H9 (cell line): ENCODE measurements around the gene SCNN1B. TPM values are rescaled to one million over a fixed set of nuclear protein-coding genes. Genes with fewer than 3 reads are reported as not detected.
A peak's percentile ranks its signal among the peaks of the same experiment; 100 is the strongest.

Experiments
- DNase-seq: peaks from one replicate; pipeline ENCODE4 v3.0.0-alpha.2; 2017
- H2AFZ ChIP-seq: one replicate; pipeline ENCODE4 v1.6.1; 2013; ENCODE audit warnings: mild to moderate bottlenecking, low read length, control low read depth, moderate library complexity
- H2AK5ac ChIP-seq: 2 replicates; pipeline ENCODE4 v1.6.1; 2013; ENCODE audit warnings: low read length, control low read depth, mixed read lengths; ENCODE audit not compliant: insufficient read length
- H2BK120ac ChIP-seq: one replicate; pipeline ENCODE4 v1.6.1; 2013; ENCODE audit warnings: low read depth, mild to moderate bottlenecking, low read length, control low read depth, inconsistent platforms; ENCODE audit not compliant: poor library complexity, severe bottlenecking
- H2BK12ac ChIP-seq: 2 replicates; pipeline ENCODE4 v1.6.1; 2013; ENCODE audit warnings: low read length, control low read depth, mixed read lengths, low read depth; ENCODE audit not compliant: insufficient read length
- H2BK15ac ChIP-seq: 2 replicates; pipeline ENCODE4 v1.6.1; 2013; ENCODE audit warnings: low read depth, low read length, control low read depth
- H2BK20ac ChIP-seq: one replicate; pipeline ENCODE4 v1.6.1; 2013; ENCODE audit warnings: low read depth, mild to moderate bottlenecking, low read length, control low read depth, inconsistent platforms; ENCODE audit not compliant: poor library complexity, severe bottlenecking
- H2BK5ac ChIP-seq: 2 replicates; pipeline ENCODE4 v1.6.1; 2013; ENCODE audit warnings: low read length, control low read depth, mixed read lengths; ENCODE audit not compliant: insufficient read length
- H3K14ac ChIP-seq: 2 replicates; pipeline ENCODE4 v1.6.1; 2013; ENCODE audit warnings: low read length, control low read depth; ENCODE audit not compliant: insufficient read depth
- H3K18ac ChIP-seq: 2 replicates; pipeline ENCODE4 v1.6.1; 2013; ENCODE audit warnings: low read depth, mild to moderate bottlenecking, mixed read lengths, low read length, control low read depth; ENCODE audit not compliant: insufficient read length
- H3K23ac ChIP-seq: 2 replicates; pipeline ENCODE4 v1.6.1; 2013; ENCODE audit warnings: low read length, control low read depth, mixed read lengths, low read depth; ENCODE audit not compliant: insufficient read length
- H3K23me2 ChIP-seq: 2 replicates; pipeline ENCODE4 v1.6.1; 2013; ENCODE audit warnings: low read depth, mild to moderate bottlenecking, mixed read lengths, low read length, control low read depth; ENCODE audit not compliant: insufficient read length, poor library complexity, severe bottlenecking
- H3K27ac ChIP-seq: 2 replicates; pipeline ENCODE4 v1.5.1; 2013; ENCODE audit warnings: low read length, control low read depth, mixed read lengths, low read depth; ENCODE audit not compliant: insufficient read length
- H3K27me3 ChIP-seq: 2 replicates; pipeline ENCODE4 v1.6.1; 2013; ENCODE audit warnings: low read length, control low read depth, inconsistent platforms; ENCODE audit not compliant: insufficient read depth
- H3K4ac ChIP-seq: 2 replicates; pipeline ENCODE4 v1.6.1; 2013; ENCODE audit warnings: low read depth, mild to moderate bottlenecking, control low read depth, inconsistent platforms, low read length, moderate library complexity
- H3K4me1 ChIP-seq: 2 replicates; pipeline ENCODE4 v1.6.1; 2013; ENCODE audit warnings: low read length, control low read depth, inconsistent platforms; ENCODE audit not compliant: insufficient read depth
- H3K4me2 ChIP-seq: 2 replicates; pipeline ENCODE4 v1.6.1; 2013; ENCODE audit warnings: low read length, control low read depth, mixed read lengths; ENCODE audit not compliant: insufficient read length, insufficient read depth
- H3K56ac ChIP-seq: 2 replicates; pipeline ENCODE4 v1.6.1; 2013; ENCODE audit warnings: low read depth, mild to moderate bottlenecking, mixed read lengths, low read length, control low read depth; ENCODE audit not compliant: insufficient read length
- H3K79me1 ChIP-seq: 2 replicates; pipeline ENCODE4 v1.6.1; 2013; ENCODE audit warnings: low read depth, mild to moderate bottlenecking, moderate library complexity, low read length, control low read depth, inconsistent platforms; ENCODE audit not compliant: insufficient read depth, poor library complexity, severe bottlenecking
- H3K79me2 ChIP-seq: 2 replicates; pipeline ENCODE4 v1.6.1; 2013; ENCODE audit warnings: low read length, control low read depth, inconsistent platforms; ENCODE audit not compliant: insufficient read depth
- H3K9ac ChIP-seq: 2 replicates; pipeline ENCODE4 v1.6.1; 2013; ENCODE audit warnings: low read length, control low read depth, mixed read lengths; ENCODE audit not compliant: insufficient read length; ENCODE audit errors: extremely low read depth
- H3K9me3 ChIP-seq: one replicate; pipeline ENCODE4 v1.6.1; 2013; ENCODE audit warnings: low read depth, low read length, inconsistent platforms; ENCODE audit not compliant: control insufficient read depth
- H3T11ph ChIP-seq: one replicate; pipeline ENCODE4 v1.6.1; 2013; ENCODE audit warnings: mild to moderate bottlenecking, low read length, control low read depth, inconsistent platforms
- H4K20me1 ChIP-seq: one replicate; pipeline ENCODE4 v1.6.1; 2013; ENCODE audit not compliant: control insufficient read depth, insufficient read length, insufficient read depth
- H4K5ac ChIP-seq: 2 replicates; pipeline ENCODE4 v1.6.1; 2013; ENCODE audit warnings: low read depth, mild to moderate bottlenecking, mixed read lengths, low read length, control low read depth; ENCODE audit not compliant: insufficient read length
- H4K8ac ChIP-seq: replicated peaks from 2 replicates; pipeline ENCODE4 v1.6.1; 2013; ENCODE audit warnings: low read length, control low read depth, mixed read lengths, low read depth; ENCODE audit not compliant: insufficient read length
- H4K91ac ChIP-seq: 2 replicates; pipeline ENCODE4 v1.6.1; 2013; ENCODE audit warnings: low read depth, mild to moderate bottlenecking, moderate library complexity, mixed read lengths, low read length, control low read depth; ENCODE audit not compliant: insufficient read length
- H3K27ac Mint-ChIP-seq, 3 experiments: 2 replicates in 2 of 3; 3 replicates in 1 of 3; pipeline ENCODE4 v1.8.0; 2020 to 2021; ENCODE audit warnings: mixed read lengths in 3 of 3, mild to moderate bottlenecking in 1 of 3, moderate library complexity in 1 of 3
- H3K27me3 Mint-ChIP-seq: 2 replicates; pipeline ENCODE4 v1.8.0; 2021; ENCODE audit warnings: low read depth, mild to moderate bottlenecking, moderate library complexity, mixed read lengths
- H3K36me3 Mint-ChIP-seq, 3 experiments: 2 replicates in 2 of 3; 3 replicates in 1 of 3; pipeline ENCODE4 v1.8.0; 2020 to 2021; ENCODE audit warnings: low read depth in 3 of 3, mixed read lengths in 3 of 3; ENCODE audit not compliant: insufficient read depth in 1 of 3
- H3K4me1 Mint-ChIP-seq, 2 experiments: 2 replicates each; pipeline ENCODE4 v1.8.0; 2020; ENCODE audit warnings: mixed read lengths in 2 of 2
- H3K4me3 Mint-ChIP-seq, 2 experiments: 2 replicates in 1 of 2; 3 replicates in 1 of 2; pipeline ENCODE4 v1.8.0; 2020 to 2021; ENCODE audit warnings: mild to moderate bottlenecking in 2 of 2, mixed read lengths in 2 of 2, moderate library complexity in 1 of 2
- H3K9me3 Mint-ChIP-seq, 2 experiments: 2 replicates in 1 of 2; 3 replicates in 1 of 2; pipeline ENCODE4 v1.8.0; 2020; ENCODE audit warnings: mild to moderate bottlenecking in 2 of 2, mixed read lengths in 2 of 2, moderate library complexity in 1 of 2
- WGBS: extraction: QIAGEN DNeasy Blood & Tissue Kit; methylation state at CpG from one replicate; pipeline ENCODE4 v1.1.7; 2013; ENCODE audit warnings: missing lambda C conversion rate, low lambda C conversion rate, mixed read lengths; ENCODE audit not compliant: insufficient read length; ENCODE audit errors: extremely low coverage; 5-methylcytosine and 5-hydroxymethylcytosine counted together
- total RNA-seq: library from RNA; stranded (reverse); gene quantifications from 2 replicates; pipeline ENCODE4 v1.2.1, GENCODE V29; 2021
- TF ChIP-seq, protein P1 (sequence below): fragments of 200-600 bp; sonication (generic); conservative IDR thresholded peaks from 3 replicates; pipeline ENCODE4 v1.8.0; 2021; ENCODE audit warnings: antibody characterized with exemption, mild to moderate bottlenecking

Gene SCNN1B
- total RNA-seq, 1 experiment from 2014 or later: 0.11 TPM

DNA sequence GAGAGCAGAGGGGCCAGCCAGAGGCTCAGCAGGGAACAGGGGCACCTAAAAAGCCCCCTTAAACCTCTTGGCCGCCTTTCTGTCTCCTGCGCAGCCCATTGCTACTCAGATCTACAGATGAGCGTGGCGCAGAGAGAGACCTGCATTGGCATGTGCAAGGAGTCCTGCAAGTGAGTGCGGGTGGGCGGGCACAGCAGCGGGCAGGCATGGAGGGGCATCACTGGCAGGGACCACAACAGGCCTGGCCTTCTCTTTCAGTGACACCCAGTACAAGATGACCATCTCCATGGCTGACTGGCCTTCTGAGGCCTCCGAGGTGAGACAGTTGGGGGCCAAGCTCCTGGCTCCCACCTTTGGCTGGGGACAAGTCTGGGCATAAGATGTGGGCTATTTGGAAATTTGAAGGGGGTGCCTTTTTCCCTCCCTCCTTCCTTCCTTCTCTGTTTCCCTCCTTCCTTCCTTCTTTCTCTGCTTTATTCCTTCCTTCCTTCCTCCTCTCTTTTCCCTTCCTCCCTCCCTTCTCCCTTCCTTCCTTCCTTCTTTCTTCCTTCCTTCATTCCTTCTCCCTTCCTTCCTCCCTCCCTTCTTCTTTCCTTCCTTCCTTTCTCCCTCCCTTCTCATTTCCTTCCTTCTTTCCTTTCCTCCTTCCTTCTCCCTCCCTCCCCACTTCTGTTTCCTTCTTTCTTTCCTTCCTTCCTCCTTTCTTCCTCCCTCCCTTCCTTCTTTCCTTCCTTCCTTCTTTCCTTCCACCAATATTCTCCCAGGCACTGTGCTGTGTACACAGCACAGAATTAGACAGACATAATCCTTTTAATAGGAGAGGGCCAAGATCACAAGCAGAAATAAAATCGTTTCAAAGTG lies 75.2 kb downstream of the SCNN1B start:
- H2BK5ac ChIP-seq: no peak overlapping the region
- H4K20me1 ChIP-seq: no peaks in the 10 kb centered on the region
- H2AK5ac ChIP-seq: no peak overlapping the region
- no peak for DNase-seq
- no peak overlapping the region for H4K5ac ChIP-seq
- Mint-ChIP-seq H3K9me3 (no peaks in the 10 kb centered on the region), H3K27ac (peak overlapping the region in 1 of 3 experiments; percentile 42; a peak in 1 of 7 replicates), H3K36me3 (no peaks in the 10 kb centered on the region; a peak in 1 of 7 replicates), H3K27me3 (no peaks in the 10 kb centered on the region; the same call in 1 of the 2 replicates), H3K4me1 (peaks cover 18 to 23% of the 10 kb centered on the region in 2 experiments), H3K4me3 (no peak overlapping the region; a peak in 1 of 5 replicates)
- no CpG with 5 or more reads among the region's 9 CpGs for WGBS
- no peaks in the 10 kb centered on the region for H3K79me1 ChIP-seq
- no peaks in the 10 kb centered on the region for H3K79me2 ChIP-seq
- no peaks in the 10 kb centered on the region for H3K9me3 ChIP-seq
- H3K27me3 ChIP-seq: no peaks in the 10 kb centered on the region
- no peak overlapping the region for H3K9ac ChIP-seq
- H3K14ac ChIP-seq: no peak overlapping the region
- no peak overlapping the region for H3K4ac ChIP-seq
- H2BK20ac ChIP-seq: no peak overlapping the region
- H3K56ac ChIP-seq: no peak overlapping the region
- no peak overlapping the region for H2AFZ ChIP-seq
- H4K91ac ChIP-seq: no peak overlapping the region
- TF ChIP-seq, protein P1, sequence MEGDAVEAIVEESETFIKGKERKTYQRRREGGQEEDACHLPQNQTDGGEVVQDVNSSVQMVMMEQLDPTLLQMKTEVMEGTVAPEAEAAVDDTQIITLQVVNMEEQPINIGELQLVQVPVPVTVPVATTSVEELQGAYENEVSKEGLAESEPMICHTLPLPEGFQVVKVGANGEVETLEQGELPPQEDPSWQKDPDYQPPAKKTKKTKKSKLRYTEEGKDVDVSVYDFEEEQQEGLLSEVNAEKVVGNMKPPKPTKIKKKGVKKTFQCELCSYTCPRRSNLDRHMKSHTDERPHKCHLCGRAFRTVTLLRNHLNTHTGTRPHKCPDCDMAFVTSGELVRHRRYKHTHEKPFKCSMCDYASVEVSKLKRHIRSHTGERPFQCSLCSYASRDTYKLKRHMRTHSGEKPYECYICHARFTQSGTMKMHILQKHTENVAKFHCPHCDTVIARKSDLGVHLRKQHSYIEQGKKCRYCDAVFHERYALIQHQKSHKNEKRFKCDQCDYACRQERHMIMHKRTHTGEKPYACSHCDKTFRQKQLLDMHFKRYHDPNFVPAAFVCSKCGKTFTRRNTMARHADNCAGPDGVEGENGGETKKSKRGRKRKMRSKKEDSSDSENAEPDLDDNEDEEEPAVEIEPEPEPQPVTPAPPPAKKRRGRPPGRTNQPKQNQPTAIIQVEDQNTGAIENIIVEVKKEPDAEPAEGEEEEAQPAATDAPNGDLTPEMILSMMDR: no peak
- H3K23me2 ChIP-seq: no peaks in the 10 kb centered on the region
- no peak overlapping the region for H4K8ac ChIP-seq
- H3K23ac ChIP-seq: no peak overlapping the region
- H3K4me1 ChIP-seq: no peaks in the 10 kb centered on the region; the same call in 1 of the 2 replicates
- no peak overlapping the region for H2BK15ac ChIP-seq
- H2BK12ac ChIP-seq: no peak overlapping the region
- H2BK120ac ChIP-seq: no peak overlapping the region
- H3T11ph ChIP-seq: no peak overlapping the region
- H3K27ac ChIP-seq: no peak overlapping the region
- no peak overlapping the region for H3K18ac ChIP-seq
- H3K4me2 ChIP-seq: no peak overlapping the region
